ENCODE results near the gene MFSD8.

DNA sequence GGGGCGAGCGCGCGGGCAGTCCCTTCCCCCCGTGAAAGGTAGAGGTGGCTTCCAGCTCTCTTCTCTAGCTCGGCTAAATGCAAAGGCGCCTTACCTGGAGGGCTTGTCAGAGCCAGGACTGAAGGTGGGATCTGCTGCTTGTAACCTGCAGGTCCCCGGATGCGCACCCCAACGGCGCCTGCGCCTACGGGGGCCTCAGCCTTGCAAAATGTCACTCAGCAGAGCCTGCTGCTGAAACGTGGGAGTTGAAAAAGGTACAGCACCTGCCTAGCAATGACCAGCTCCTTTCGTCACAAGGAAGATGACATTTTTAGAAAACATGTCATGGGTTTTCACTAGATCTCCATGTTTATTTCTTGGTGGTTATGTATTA is 816 bp upstream of the MFSD8 start:
- TF ChIP-seq, protein P1, sequence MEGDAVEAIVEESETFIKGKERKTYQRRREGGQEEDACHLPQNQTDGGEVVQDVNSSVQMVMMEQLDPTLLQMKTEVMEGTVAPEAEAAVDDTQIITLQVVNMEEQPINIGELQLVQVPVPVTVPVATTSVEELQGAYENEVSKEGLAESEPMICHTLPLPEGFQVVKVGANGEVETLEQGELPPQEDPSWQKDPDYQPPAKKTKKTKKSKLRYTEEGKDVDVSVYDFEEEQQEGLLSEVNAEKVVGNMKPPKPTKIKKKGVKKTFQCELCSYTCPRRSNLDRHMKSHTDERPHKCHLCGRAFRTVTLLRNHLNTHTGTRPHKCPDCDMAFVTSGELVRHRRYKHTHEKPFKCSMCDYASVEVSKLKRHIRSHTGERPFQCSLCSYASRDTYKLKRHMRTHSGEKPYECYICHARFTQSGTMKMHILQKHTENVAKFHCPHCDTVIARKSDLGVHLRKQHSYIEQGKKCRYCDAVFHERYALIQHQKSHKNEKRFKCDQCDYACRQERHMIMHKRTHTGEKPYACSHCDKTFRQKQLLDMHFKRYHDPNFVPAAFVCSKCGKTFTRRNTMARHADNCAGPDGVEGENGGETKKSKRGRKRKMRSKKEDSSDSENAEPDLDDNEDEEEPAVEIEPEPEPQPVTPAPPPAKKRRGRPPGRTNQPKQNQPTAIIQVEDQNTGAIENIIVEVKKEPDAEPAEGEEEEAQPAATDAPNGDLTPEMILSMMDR (IDR thresholded peaks at IDR 0.05): no peak
- TF ChIP-seq POLR2A (IDR thresholded peaks at IDR 0.05) (no peak), EP300 (IDR thresholded peaks at IDR 0.05) (no peak), POLR2AphosphoS5 (IDR thresholded peaks at IDR 0.05) (no peak)
